GM12801 (cell line): ENCODE measurements around the gene INHBC.

ENCODE experiments used
- TF ChIP-seq, protein P1 (sequence below): IDR thresholded peaks from one replicate; pipeline ENCODE4 v1.5.1; 2011; ENCODE audit warnings: control low read depth; ENCODE audit not compliant: insufficient read length; ENCODE audit errors: extremely low read depth

The INHBC gene, protein sequence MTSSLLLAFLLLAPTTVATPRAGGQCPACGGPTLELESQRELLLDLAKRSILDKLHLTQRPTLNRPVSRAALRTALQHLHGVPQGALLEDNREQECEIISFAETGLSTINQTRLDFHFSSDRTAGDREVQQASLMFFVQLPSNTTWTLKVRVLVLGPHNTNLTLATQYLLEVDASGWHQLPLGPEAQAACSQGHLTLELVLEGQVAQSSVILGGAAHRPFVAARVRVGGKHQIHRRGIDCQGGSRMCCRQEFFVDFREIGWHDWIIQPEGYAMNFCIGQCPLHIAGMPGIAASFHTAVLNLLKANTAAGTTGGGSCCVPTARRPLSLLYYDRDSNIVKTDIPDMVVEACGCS

DNA sequence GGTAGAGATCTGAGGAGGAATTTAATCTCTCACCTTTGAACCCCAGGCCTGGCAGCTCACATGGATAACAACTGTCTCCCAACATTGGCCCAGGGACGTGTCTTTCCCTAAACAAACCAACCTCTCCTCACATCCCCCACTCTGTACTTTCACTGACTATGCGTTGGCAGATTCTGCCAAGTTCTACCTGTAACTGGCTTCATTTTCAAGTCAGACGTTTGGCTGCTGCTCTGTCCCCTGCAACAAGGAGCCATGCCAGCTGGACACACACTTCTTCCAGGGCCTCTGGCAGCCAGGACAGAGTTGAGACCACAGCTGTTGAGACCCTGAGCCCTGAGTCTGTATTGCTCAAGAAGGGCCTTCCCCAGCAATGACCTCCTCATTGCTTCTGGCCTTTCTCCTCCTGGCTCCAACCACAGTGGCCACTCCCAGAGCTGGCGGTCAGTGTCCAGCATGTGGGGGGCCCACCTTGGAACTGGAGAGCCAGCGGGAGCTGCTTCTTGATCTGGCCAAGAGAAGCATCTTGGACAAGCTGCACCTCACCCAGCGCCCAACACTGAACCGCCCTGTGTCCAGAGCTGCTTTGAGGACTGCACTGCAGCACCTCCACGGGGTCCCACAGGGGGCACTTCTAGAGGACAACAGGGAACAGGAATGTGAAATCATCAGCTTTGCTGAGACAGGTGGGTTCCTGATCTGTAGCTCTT lies at the start of gene INHBC:
Gene INHBC (plus strand): TSS at position 268 of the 707 bp plus-strand sequence. CDS start 103 bp downstream, at position 371.
- TF ChIP-seq, protein P1, sequence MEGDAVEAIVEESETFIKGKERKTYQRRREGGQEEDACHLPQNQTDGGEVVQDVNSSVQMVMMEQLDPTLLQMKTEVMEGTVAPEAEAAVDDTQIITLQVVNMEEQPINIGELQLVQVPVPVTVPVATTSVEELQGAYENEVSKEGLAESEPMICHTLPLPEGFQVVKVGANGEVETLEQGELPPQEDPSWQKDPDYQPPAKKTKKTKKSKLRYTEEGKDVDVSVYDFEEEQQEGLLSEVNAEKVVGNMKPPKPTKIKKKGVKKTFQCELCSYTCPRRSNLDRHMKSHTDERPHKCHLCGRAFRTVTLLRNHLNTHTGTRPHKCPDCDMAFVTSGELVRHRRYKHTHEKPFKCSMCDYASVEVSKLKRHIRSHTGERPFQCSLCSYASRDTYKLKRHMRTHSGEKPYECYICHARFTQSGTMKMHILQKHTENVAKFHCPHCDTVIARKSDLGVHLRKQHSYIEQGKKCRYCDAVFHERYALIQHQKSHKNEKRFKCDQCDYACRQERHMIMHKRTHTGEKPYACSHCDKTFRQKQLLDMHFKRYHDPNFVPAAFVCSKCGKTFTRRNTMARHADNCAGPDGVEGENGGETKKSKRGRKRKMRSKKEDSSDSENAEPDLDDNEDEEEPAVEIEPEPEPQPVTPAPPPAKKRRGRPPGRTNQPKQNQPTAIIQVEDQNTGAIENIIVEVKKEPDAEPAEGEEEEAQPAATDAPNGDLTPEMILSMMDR, result no peak

- TF ChIP-seq, protein P1, result no peak
Observed at GRCh38 chr12:57385586-57385985, 49.0 kb upstream of the INHBC start.

DNA sequence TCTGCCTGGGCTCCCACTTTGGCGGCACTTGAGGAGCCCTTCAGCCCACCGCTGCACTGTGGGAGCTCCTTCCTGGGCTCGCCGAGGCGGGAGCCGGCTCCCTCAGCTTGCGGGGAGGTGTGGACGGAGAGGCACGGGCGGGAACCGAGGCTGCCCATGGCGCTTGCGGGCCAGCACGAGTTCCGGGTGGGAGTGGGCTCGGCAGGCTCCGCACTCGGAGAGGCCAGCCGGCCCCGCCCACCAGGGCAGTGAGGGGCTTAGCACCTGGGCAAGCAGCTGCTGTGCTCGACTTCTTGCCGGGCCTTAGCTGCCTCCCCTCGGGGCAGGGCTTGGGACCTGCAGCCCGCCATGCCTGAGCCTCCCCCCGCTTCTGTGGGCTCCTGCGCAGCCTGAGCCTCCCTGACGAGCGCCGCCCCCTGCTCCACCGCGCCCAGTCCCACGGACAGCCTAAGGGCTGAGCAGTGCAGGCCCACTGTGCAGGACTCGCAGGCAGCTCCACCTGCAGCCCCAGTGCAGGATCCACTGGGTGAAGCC lies 48.3 kb upstream of the INHBC start:
- TF ChIP-seq, protein P1, result no peak

DNA sequence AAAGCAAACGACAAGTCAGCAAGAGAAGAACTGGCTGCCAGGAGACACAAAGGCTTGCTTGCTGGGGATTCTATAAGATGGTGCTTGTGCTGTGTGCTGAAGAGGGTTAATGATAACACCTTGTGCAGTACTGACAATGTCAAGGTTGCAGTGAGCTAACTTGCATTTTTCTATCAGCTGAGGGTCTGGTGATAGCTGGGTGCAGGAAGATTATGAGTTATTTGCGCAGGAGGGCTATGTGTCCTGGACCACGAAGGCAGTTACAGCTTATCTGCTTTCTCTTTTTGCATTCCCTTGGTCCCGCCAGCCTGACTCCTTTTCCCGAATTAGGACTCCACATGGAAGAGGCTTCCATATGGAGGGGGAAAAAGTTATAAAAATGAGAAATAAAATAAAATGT lies 46.2 kb upstream of the INHBC start:
- TF ChIP-seq, protein P1, result no peak

DNA sequence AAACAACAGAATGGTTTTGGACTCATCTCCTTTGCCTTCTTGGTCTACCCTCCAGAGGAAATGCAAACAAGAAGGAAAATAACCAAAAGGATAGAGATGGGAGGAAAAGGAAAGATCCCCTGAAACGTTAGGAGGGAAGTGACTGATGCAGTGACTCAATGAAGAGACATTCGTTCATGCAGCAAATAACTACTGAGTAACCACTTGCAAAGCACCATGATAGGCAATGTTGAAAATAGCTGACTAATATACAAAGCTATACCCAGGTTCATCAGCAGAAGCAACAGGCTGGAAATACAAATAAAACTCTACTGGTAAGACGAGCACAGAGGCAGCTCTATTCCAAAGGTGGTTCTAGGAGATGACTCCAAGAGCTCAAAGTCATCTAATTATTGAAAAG lies 45.6 kb upstream of the INHBC start:
- TF ChIP-seq, protein P1, result no peak

GRCh38 chr12:57390174-57390573 lies 44.4 kb upstream of the INHBC start:
- TF ChIP-seq, protein P1, result no peak

DNA sequence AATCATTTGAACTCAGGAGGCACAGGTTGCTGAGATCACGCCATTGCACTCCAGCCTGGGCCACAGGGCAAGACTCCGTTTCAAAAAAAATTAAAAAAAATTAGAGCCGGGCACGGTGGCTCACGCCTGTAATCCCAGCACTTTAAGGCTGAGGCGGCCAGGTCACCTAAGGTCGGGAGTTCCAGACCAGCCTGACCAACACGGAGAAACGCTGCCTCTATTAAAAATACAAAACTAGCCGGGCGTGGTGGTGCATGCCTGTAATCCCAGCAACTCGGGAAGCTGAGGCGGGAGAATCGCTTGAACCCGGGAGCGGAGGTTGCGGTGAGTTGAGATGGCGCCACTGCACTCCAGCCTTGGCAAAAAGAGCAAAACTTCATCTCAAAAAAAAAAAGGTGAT lies 39.5 kb upstream of the INHBC start:
- TF ChIP-seq, protein P1, result no peak
